GM12872 (cell line): ENCODE results near the gene PITX1.

Source experiments
- CTCF ChIP-seq: IDR thresholded peaks from 3 replicates; pipeline ENCODE4 v1.5.1; 2011; ENCODE audit warnings: low read depth, mild to moderate bottlenecking, low read length, moderate library complexity; ENCODE audit not compliant: insufficient read depth

Gene PITX1

DNA sequence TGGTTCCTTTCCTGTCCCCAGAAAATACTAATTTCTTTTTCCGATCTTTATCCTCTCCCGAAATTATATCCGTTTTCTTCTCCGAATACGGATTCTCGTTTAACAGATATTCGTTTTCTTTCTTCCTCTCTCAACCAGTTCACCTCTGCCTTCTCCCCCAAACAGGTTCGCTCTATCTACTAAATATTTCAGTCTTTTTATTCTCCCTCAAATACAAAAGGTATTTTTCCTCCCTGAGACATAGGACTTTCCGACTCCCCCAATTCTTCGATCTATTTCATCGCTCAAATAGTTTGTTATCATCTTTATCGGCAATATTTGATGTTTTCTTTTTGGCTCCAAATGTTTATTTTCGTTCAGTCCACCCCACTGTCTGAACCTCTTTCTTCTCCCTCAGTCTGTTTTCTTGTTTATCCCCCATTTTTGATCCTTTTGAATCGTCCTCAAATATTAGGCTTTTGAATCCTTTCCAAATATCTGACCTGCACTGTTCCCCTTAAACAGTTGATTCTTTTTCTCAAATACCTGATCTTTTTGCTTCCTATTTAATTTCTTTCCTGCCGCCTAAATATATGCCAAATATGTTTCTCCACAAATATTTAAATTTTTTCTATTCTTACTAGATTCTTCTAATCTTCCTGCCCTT lies 4.4 kb downstream of the PITX1 start:
- TF ChIP-seq CTCF, result no peak

DNA sequence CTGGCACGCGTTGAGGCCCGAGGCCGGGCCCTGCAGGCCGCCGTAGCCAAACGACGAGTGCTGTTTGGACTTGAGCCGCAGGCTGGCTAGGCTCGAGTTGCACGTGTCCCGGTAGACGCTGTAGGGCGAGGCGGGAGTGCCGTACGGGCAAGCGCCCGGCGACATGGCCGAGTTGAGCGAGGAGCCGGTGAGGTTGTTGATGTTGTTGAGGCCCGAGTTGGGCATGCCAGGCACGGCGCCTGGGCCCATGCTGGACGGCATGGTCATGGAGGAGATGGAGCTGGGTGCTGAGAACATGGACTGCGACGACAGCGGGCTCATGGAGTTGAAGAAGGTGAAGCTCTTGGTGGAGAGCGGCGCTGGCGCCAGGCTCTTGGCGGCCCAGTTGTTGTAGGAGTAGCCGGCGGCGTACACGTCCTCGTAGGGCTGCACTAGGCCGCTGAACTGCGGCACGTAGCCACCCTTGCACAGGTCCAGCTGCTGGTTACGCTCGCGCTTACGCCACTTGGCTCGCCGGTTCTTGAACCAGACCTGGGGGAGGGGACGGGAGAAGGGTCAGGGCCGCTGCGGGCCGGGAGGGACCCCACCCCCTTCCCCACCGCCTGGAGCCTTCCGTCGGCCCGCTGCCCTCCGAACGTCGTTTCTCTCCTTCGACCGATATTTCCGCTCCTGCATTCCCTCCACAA lies 5.1 kb downstream of the PITX1 start:
- no peak for TF ChIP-seq CTCF

DNA sequence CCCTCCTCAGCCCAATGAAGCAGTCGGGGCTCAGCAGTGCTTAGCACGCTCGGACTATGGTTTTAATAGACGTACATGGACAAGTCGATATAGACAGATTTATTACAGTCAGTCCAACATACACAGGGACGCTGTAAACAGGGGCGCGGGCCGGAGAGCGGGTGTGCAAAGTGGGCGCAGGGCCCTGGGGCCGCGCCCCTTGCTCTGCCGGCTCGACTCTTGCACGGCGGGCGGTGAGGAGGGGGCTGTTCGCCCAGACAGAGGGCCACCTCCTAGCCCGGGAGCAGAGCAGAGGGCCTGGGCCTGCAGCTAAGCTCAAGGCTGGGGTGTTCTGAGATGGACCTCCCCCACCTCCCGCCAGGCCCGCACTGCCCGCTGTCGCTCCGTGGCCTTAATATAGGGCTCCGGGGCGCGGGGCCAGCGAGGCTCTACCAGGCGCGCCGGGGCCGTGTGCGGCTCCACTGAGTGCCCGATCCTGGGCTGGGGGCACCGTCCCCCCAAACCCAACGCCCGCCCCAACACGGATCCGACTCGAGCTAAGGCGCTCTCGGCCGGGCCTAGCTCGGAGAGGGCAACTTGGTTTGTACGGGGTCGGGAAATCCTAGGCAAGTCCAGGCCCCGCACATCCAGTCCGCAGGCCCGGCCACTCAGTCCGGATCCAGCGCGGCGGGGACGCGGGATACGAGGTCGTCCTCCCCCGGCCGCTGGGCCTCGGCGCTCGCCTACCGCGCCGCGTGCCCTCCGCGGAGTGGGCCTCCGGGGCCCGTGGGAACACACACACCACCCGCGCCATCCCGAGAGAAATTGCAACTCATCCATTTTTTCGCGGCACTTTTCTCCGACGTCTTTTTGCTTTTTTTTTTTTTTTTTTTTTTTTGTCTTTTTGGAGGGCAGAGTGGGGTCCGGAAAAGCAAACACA lies 6.1 kb downstream of the PITX1 start:
- TF ChIP-seq CTCF, result no peak

GRCh38 chr5:135027266-135027696 lies 6.7 kb downstream of the PITX1 start:
- no peak for TF ChIP-seq CTCF

DNA sequence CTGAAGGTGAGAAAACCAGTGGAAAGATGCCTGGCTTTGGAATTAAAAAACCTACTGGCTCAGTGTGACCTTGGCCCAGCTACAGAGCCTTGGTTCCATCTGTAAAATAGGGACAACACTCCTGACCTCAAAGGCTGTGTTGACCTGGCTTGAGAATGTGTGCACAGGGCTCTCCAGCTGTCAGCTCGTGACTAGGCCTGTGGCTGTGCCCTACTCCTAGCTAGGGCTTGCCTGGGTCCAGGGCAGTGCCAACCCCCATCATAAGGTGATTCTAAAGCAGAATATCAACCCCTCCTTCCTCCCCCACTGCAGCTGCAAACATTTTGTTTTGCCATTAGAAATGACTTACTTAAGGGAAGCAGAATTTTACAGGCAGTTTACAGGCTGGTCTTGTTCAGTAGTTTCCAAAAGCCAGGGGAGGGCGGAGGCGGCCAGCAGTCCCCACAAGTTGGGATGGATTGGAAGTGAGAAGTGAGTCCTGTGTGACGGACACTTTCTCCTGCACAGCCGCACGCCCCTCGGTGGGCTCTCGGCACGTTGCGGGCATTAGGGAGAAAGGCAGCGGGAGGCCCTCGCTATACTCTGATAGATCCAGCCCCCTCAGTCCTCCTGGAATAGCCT lies 7.3 kb downstream of the PITX1 start:
- TF ChIP-seq CTCF, result no peak

DNA sequence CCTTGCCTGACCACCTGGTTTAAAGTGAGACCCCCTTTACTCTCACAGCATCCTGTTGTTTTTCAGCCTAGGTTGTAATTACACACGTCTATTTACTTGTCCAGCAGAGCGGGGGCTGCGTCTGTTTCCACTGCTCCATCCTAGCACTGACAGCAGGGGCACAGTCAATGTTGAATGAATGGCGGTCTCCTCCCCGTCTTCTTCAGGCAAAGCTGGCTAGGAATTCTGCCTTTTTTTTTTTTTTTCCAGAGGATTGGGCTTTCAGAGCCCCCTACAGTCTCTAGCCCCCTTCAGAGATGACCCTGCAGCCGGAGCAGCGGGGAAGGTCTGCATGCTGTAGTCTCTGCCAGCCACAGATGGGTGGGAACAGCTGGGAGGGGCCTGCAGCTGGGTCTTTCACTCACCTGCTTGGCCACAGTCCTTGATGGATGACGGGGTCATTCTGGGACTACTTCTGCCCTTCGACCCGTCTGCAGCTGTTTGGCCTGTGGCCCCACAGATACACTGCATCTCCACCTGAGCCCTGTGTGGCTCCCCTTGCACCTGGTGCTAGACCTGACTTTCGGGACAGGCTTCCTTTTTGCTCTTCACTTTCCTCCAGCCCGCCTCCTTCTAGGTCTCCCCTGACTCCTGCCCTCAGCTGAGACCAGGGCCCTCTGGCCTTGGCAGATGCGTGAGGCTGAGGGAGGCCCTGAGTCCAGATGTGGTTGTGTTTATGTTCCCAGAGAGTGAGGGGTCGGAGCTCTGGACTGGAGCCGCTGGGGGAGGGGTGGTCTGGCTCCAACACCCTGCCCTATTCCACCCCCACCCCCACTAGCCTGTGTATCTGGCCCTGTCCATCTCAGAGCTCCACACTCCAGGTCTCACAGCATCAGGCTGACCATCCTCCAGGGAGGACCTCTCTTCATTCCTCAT lies 8.0 kb downstream of the PITX1 start:
- TF ChIP-seq CTCF, result no peak
